GM23338 (cell line): ENCODE results near the gene CXXC5. TPM values are rescaled to one million over a fixed set of nuclear protein-coding genes. Genes with fewer than 3 reads are reported as not detected.

Experiments used
- ATAC-seq: fragments of 200-7000 bp; cut with Tn5 transposase; 3 replicates; pipeline ENCODE4 v1.9.1; 2020
- DNase-seq: peaks from one replicate; pipeline ENCODE4 v3.0.0-alpha.2; 2015; ENCODE audit warnings: low spot score
- H2AFZ ChIP-seq: fragments of 200-600 bp; sonication (generic); 2 replicates; pipeline ENCODE4 v1.8.0; 2016; ENCODE audit warnings: antibody characterized with exemption, mild to moderate bottlenecking, moderate library complexity
- H3F3A ChIP-seq: fragments of 200-600 bp; sonication (generic); replicated peaks from 2 replicates; pipeline ENCODE4 v1.8.0; 2017; ENCODE audit warnings: antibody characterized with exemption, mixed run types, low read depth
- H3K27ac ChIP-seq: fragments of 200-600 bp; sonication (generic); 2 replicates; pipeline ENCODE4 v1.6.1; 2016; ENCODE audit warnings: low read depth
- H3K27me3 ChIP-seq: fragments of 200-600 bp; sonication (generic); 2 replicates; pipeline ENCODE4 v1.8.0; 2016; ENCODE audit warnings: mild to moderate bottlenecking, mixed run types, moderate library complexity; ENCODE audit not compliant: insufficient read depth
- H3K36me3 ChIP-seq: fragments of 200-600 bp; sonication (generic); 2 replicates; pipeline ENCODE4 v1.8.0; 2016; ENCODE audit warnings: mild to moderate bottlenecking; ENCODE audit not compliant: insufficient read depth
- H3K4me1 ChIP-seq: fragments of 200-600 bp; sonication (generic); 2 replicates; pipeline ENCODE4 v1.8.0; 2016; ENCODE audit warnings: mild to moderate bottlenecking, moderate library complexity; ENCODE audit not compliant: insufficient read depth
- H3K4me2 ChIP-seq: fragments of 200-600 bp; sonication (generic); 2 replicates; pipeline ENCODE4 v1.7.1; 2017; ENCODE audit warnings: mixed run types
- H3K4me3 ChIP-seq: fragments of 200-600 bp; sonication (generic); 2 replicates; pipeline ENCODE4 v1.6.1; 2016; ENCODE audit warnings: mixed run types
- H3K79me2 ChIP-seq: fragments of 200-600 bp; sonication (generic); replicated peaks from 2 replicates; pipeline ENCODE4 v1.8.0; 2017; ENCODE audit warnings: mild to moderate bottlenecking; ENCODE audit not compliant: insufficient read depth
- H3K9me2 ChIP-seq: fragments of 200-600 bp; sonication (generic); 2 replicates; pipeline ENCODE4 v1.8.0; 2017; ENCODE audit not compliant: insufficient read depth
- H4K20me1 ChIP-seq: fragments of 200-600 bp; sonication (generic); replicated peaks from 2 replicates; pipeline ENCODE4 v1.8.0; 2017; ENCODE audit warnings: mild to moderate bottlenecking; ENCODE audit not compliant: insufficient read depth
- H3K27ac Mint-ChIP-seq: 2 replicates; pipeline ENCODE4 v1.8.0; 2020; ENCODE audit warnings: inconsistent platforms, mild to moderate bottlenecking, moderate library complexity, mixed read lengths
- H3K27me3 Mint-ChIP-seq: 3 replicates; pipeline ENCODE4 v1.8.0; 2022; ENCODE audit warnings: low read depth, mild to moderate bottlenecking, moderate library complexity, mixed read lengths, inconsistent platforms; ENCODE audit not compliant: insufficient read depth, poor library complexity
- H3K36me3 Mint-ChIP-seq: 3 replicates; pipeline ENCODE4 v1.8.0; 2021; ENCODE audit warnings: low read depth, mild to moderate bottlenecking, inconsistent platforms, moderate library complexity, mixed read lengths
- H3K4me1 Mint-ChIP-seq: 3 replicates; pipeline ENCODE4 v1.8.0; 2020; ENCODE audit warnings: mild to moderate bottlenecking, inconsistent platforms, mixed read lengths
- H3K4me3 Mint-ChIP-seq: 3 replicates; pipeline ENCODE4 v1.8.0; 2021; ENCODE audit warnings: moderate library complexity, mild to moderate bottlenecking, inconsistent platforms, mixed read lengths
- H3K9me3 Mint-ChIP-seq: 3 replicates; pipeline ENCODE4 v1.8.0; 2020; ENCODE audit warnings: moderate library complexity, mild to moderate bottlenecking, inconsistent platforms, mixed read lengths
- CREB1 ChIP-seq: fragments of 250-450 bp; sonication (Bioruptor Pico); IDR thresholded peaks from 2 replicates; pipeline ENCODE4 v1.5.0; 2020; ENCODE audit warnings: low read depth, mild to moderate bottlenecking, moderate library complexity
- EZH2 ChIP-seq: fragments of 200-600 bp; sonication (generic); IDR thresholded peaks from one replicate; pipeline ENCODE4 v1.8.0; 2017; ENCODE audit warnings: antibody characterized with exemption, mild to moderate bottlenecking, low read depth; ENCODE audit not compliant: unreplicated experiment
- EZH2phosphoT487 ChIP-seq: fragments of 200-600 bp; sonication (generic); IDR thresholded peaks from one replicate; pipeline ENCODE4 v1.8.1; 2018; ENCODE audit warnings: antibody characterized with exemption; ENCODE audit not compliant: unreplicated experiment
- NANOG ChIP-seq: IDR thresholded peaks from 2 replicates; pipeline ENCODE4 v1.6.1; 2016; ENCODE audit warnings: antibody characterized with exemption, borderline replicate concordance
- polyA plus RNA-seq: library from polyadenylated mRNA; unstranded; fragments of >200 nt; fragmentation: Nextera tagmentation; extraction: Ambion mirVana; gene quantifications from 2 replicates; pipeline ENCODE4 v1.2.1, GENCODE V29; 2016
- total RNA-seq: library from RNA; depleted of rRNA; stranded (reverse); fragments of >200 nt; shearing (Covaris generic); gene quantifications from 2 replicates; pipeline ENCODE4 v1.2.3, GENCODE V29; 2014
- TF ChIP-seq, protein P1 (sequence below): fragments of 250-450 bp; sonication (Bioruptor Pico); IDR thresholded peaks from 2 replicates; pipeline ENCODE4 v1.5.0; 2020; ENCODE audit warnings: mild to moderate bottlenecking, moderate library complexity
- TF ChIP-seq, protein P2 (sequence below): IDR thresholded peaks from 2 replicates; pipeline ENCODE4 v1.6.1; 2016; ENCODE audit warnings: antibody characterized with exemption

CXXC5 gene
- total and polyA plus RNA-seq, 2 experiments from 2014 or later: 63.3 to 111 TPM

DNA sequence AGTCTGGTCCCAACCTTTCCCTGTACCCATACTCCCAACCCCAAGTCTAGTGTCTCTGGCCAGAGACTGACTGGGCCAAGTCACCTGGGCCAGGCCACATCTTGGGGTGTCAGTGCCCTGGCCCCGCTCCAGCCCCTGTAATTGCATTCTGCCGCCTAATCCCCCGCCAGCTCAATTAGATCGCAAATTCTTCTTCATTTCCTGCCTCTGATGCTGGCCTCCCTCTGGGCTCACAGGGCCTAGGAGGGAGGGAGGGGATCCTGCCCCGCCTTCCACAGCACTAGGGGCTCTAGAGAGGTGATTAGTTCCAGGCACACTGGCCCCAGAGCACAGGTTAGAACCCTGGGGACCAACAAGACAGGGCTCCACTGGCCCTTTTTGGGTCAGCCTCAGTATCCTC is 5.5 kb downstream of the CXXC5 start (continued):
- TF ChIP-seq, protein P1, sequence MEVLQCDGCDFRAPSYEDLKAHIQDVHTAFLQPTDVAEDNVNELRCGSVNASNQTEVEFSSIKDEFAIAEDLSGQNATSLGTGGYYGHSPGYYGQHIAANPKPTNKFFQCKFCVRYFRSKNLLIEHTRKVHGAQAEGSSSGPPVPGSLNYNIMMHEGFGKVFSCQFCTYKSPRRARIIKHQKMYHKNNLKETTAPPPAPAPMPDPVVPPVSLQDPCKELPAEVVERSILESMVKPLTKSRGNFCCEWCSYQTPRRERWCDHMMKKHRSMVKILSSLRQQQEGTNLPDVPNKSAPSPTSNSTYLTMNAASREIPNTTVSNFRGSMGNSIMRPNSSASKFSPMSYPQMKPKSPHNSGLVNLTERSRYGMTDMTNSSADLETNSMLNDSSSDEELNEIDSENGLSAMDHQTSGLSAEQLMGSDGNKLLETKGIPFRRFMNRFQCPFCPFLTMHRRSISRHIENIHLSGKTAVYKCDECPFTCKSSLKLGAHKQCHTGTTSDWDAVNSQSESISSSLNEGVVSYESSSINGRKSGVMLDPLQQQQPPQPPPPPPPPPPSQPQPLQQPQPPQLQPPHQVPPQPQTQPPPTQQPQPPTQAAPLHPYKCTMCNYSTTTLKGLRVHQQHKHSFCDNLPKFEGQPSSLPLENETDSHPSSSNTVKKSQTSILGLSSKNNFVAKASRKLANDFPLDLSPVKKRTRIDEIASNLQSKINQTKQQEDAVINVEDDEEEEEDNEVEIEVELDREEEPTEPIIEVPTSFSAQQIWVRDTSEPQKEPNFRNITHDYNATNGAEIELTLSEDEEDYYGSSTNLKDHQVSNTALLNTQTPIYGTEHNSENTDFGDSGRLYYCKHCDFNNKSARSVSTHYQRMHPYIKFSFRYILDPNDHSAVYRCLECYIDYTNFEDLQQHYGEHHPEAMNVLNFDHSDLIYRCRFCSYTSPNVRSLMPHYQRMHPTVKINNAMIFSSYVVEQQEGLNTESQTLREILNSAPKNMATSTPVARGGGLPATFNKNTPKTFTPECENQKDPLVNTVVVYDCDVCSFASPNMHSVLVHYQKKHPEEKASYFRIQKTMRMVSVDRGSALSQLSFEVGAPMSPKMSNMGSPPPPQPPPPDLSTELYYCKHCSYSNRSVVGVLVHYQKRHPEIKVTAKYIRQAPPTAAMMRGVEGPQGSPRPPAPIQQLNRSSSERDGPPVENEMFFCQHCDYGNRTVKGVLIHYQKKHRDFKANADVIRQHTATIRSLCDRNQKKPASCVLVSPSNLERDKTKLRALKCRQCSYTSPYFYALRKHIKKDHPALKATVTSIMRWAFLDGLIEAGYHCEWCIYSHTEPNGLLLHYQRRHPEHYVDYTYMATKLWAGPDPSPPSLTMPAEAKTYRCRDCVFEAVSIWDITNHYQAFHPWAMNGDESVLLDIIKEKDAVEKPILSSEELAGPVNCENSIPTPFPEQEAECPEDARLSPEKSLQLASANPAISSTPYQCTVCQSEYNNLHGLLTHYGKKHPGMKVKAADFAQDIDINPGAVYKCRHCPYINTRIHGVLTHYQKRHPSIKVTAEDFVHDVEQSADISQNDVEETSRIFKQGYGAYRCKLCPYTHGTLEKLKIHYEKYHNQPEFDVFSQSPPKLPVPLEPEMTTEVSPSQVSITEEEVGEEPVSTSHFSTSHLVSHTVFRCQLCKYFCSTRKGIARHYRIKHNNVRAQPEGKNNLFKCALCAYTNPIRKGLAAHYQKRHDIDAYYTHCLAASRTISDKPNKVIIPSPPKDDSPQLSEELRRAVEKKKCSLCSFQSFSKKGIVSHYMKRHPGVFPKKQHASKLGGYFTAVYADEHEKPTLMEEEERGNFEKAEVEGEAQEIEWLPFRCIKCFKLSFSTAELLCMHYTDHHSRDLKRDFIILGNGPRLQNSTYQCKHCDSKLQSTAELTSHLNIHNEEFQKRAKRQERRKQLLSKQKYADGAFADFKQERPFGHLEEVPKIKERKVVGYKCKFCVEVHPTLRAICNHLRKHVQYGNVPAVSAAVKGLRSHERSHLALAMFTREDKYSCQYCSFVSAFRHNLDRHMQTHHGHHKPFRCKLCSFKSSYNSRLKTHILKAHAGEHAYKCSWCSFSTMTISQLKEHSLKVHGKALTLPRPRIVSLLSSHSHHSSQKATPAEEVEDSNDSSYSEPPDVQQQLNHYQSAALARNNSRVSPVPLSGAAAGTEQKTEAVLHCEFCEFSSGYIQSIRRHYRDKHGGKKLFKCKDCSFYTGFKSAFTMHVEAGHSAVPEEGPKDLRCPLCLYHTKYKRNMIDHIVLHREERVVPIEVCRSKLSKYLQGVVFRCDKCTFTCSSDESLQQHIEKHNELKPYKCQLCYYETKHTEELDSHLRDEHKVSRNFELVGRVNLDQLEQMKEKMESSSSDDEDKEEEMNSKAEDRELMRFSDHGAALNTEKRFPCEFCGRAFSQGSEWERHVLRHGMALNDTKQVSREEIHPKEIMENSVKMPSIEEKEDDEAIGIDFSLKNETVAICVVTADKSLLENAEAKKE: no peak

GRCh38 chr5:139654464-139654863 is 6.3 kb downstream of the CXXC5 start:
- ATAC-seq (no peak), DNase-seq (no peak)
- Histone ChIP-seq H3K4me2 (peak overlapping the region; percentile 98; the same call in 1 of the 2 replicates), H4K20me1 (peaks cover 73% of the 10 kb centered on the region), H3K79me2 (peaks cover 100% of the 10 kb centered on the region), H2AFZ (no peak overlapping the region), H3K9me2 (no peaks in the 10 kb centered on the region), H3F3A (peaks cover 25% of the 10 kb centered on the region), H3K27ac (no peak overlapping the region), H3K4me3 (peak overlapping the region; percentile 34; the same call in 1 of the 2 replicates), H3K4me1 (peaks cover 76% of the 10 kb centered on the region), H3K36me3 (no peaks in the 10 kb centered on the region), H3K27me3 (0 out of 2 replicates have a peak, but pooled peaks cover 6% of the 10 kb centered on the region)
- Mint-ChIP-seq H3K9me3 (peaks cover 5% of the 10 kb centered on the region; the same call in 1 of the 3 replicates), H3K36me3 (peaks cover 4% of the 10 kb centered on the region; the same call in 2 of the 3 replicates), H3K27ac (no peak overlapping the region), H3K27me3 (peaks cover 30% of the 10 kb centered on the region), H3K4me3 (peak overlapping the region; percentile 45; the same call in 2 of the 3 replicates), H3K4me1 (peaks cover 73% of the 10 kb centered on the region)
- TF ChIP-seq, protein P2, sequence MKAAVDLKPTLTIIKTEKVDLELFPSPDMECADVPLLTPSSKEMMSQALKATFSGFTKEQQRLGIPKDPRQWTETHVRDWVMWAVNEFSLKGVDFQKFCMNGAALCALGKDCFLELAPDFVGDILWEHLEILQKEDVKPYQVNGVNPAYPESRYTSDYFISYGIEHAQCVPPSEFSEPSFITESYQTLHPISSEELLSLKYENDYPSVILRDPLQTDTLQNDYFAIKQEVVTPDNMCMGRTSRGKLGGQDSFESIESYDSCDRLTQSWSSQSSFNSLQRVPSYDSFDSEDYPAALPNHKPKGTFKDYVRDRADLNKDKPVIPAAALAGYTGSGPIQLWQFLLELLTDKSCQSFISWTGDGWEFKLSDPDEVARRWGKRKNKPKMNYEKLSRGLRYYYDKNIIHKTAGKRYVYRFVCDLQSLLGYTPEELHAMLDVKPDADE: no peak
- TF ChIP-seq EZH2phosphoT487 (no peak), NANOG (no peak), CREB1 (CRISPR knock-in tag) (no peak), EZH2 (no peak)
- TF ChIP-seq, protein P1: no peak
